HepG2 (cell line): ENCODE data around the gene AP2A2. TPM values are rescaled to one million over a fixed set of nuclear protein-coding genes. Genes with fewer than 3 reads are reported as not detected.

ENCODE experiments used
- AGO2 ChIP-seq: fragments of 200-400 bp; formaldehyde crosslinking; optimal IDR thresholded peaks from 2 replicates; pipeline ENCODE3; 2017; ENCODE audit warnings: mild to moderate bottlenecking, low read depth, low read length, moderate library complexity
- BORCS8-MEF2B ChIP-seq: sonication (generic); formaldehyde crosslinking; IDR thresholded peaks from 2 replicates; pipeline ENCODE4 v1.8.0; 2022; ENCODE audit warnings: mild to moderate bottlenecking, missing genetic modification reagents
- CAMTA2 ChIP-seq: sonication (generic); formaldehyde crosslinking; IDR thresholded peaks from 2 replicates; pipeline ENCODE4 v1.4.0; 2020; ENCODE audit warnings: mild to moderate bottlenecking, missing genetic modification reagents, borderline replicate concordance
- CENPX ChIP-seq: sonication (generic); formaldehyde crosslinking; IDR thresholded peaks from 2 replicates; pipeline ENCODE4 v1.9.0; 2021; ENCODE audit warnings: mild to moderate bottlenecking, missing genetic modification reagents, moderate library complexity
- E2F1 ChIP-seq: sonication (generic); formaldehyde crosslinking; IDR thresholded peaks from 2 replicates; pipeline ENCODE4 v1.5.0; 2020; ENCODE audit warnings: missing genetic modification reagents
- EP300 ChIP-seq, 3 experiments: sonication (generic) in 1 of 3; formaldehyde crosslinking in 1 of 3; IDR thresholded peaks; 2 replicates each; pipeline versions ENCODE4 v1.5.1 to v1.6.1; 2011 to 2020; ENCODE audit warnings: low read depth in 2 of 3, low read length in 2 of 3, borderline replicate concordance in 1 of 3, improper control_type of control experiment in 1 of 3, mild to moderate bottlenecking in 1 of 3, missing genetic modification reagents in 1 of 3, moderate library complexity in 1 of 3
- HNRNPLL ChIP-seq: fragments of 200-400 bp; formaldehyde crosslinking; IDR thresholded peaks from 2 replicates; pipeline ENCODE4 v1.6.1; 2017; ENCODE audit warnings: mild to moderate bottlenecking, low read depth, low read length; ENCODE audit not compliant: poor library complexity, severe bottlenecking
- KDM2A ChIP-seq: sonication (generic); formaldehyde crosslinking; IDR thresholded peaks from 2 replicates; pipeline ENCODE4 v1.4.0; 2020; ENCODE audit warnings: low read depth, missing genetic modification reagents, borderline replicate concordance
- LCORL ChIP-seq, 2 experiments: fragments of 450-650 bp in 1 of 2; sonication (generic) in 1 of 2; formaldehyde crosslinking in 1 of 2; IDR thresholded peaks; 2 replicates each; pipeline versions ENCODE4 v1.5.0 to v1.6.1; 2017 to 2020; ENCODE audit warnings: antibody characterized with exemption in 1 of 2, missing genetic modification reagents in 1 of 2
- MXD4 ChIP-seq: IDR thresholded peaks from 2 replicates; pipeline ENCODE4 v1.6.1; 2016; ENCODE audit warnings: mild to moderate bottlenecking, missing biosample characterization, missing genetic modification reagents
- MXI1 ChIP-seq: IDR thresholded peaks from 3 replicates; pipeline ENCODE4 v1.6.1; 2012; ENCODE audit warnings: low read depth, low read length, inconsistent platforms, borderline replicate concordance
- NR2C2 ChIP-seq: sonication (generic); formaldehyde crosslinking; IDR thresholded peaks from 2 replicates; pipeline ENCODE4 v1.4.0; 2020; ENCODE audit warnings: missing genetic modification reagents, mild to moderate bottlenecking, moderate library complexity, borderline replicate concordance
- POLR2AphosphoS5 ChIP-seq: IDR thresholded peaks from 2 replicates; pipeline ENCODE4 v1.6.1; 2012; ENCODE audit warnings: low read depth, low read length
- SKIL ChIP-seq: sonication (generic); formaldehyde crosslinking; IDR thresholded peaks from 2 replicates; pipeline ENCODE4 v1.8.0; 2022; ENCODE audit warnings: missing genetic modification reagents, mild to moderate bottlenecking, moderate library complexity, borderline replicate concordance
- TAF15 ChIP-seq: fragments of 200-400 bp; formaldehyde crosslinking; IDR thresholded peaks from one replicate; pipeline ENCODE4 v1.6.1; 2018; ENCODE audit warnings: mild to moderate bottlenecking, low read depth, low read length; ENCODE audit not compliant: poor library complexity, severe bottlenecking
- THAP11 ChIP-seq: IDR thresholded peaks from 2 replicates; pipeline ENCODE4 v1.6.1; 2016; ENCODE audit warnings: missing biosample characterization, missing genetic modification reagents
- TOPORS ChIP-seq: sonication (generic); formaldehyde crosslinking; IDR thresholded peaks from 2 replicates; pipeline ENCODE4 v1.8.0; 2023; ENCODE audit warnings: mild to moderate bottlenecking, missing genetic modification reagents
- ZFYVE20 ChIP-seq: sonication (generic); formaldehyde crosslinking; IDR thresholded peaks from 2 replicates; pipeline ENCODE4 v1.8.0; 2023; ENCODE audit warnings: low read depth, mild to moderate bottlenecking, moderate library complexity, missing genetic modification reagents, borderline replicate concordance
- ZIK1 ChIP-seq: sonication (generic); formaldehyde crosslinking; IDR thresholded peaks from 2 replicates; pipeline ENCODE4 v1.5.0; 2020; ENCODE audit warnings: mild to moderate bottlenecking, low read depth, missing genetic modification reagents, borderline replicate concordance
- ZNF263 ChIP-seq: sonication (generic); formaldehyde crosslinking; IDR thresholded peaks from 2 replicates; pipeline ENCODE4 v1.4.0; 2020; ENCODE audit warnings: missing genetic modification reagents
- ZNF276 ChIP-seq: sonication (generic); formaldehyde crosslinking; IDR thresholded peaks from 2 replicates; pipeline ENCODE4 v1.4.0; 2020; ENCODE audit warnings: mild to moderate bottlenecking, low read depth, missing genetic modification reagents
- ZNF430 ChIP-seq: sonication (generic); formaldehyde crosslinking; IDR thresholded peaks from 2 replicates; pipeline ENCODE4 v1.9.0; 2021; ENCODE audit warnings: mild to moderate bottlenecking, missing genetic modification reagents
- ZNF468 ChIP-seq: sonication (generic); formaldehyde crosslinking; IDR thresholded peaks from 2 replicates; pipeline ENCODE4 v1.8.0; 2022; ENCODE audit warnings: mild to moderate bottlenecking, moderate library complexity, missing genetic modification reagents
- ZNF501 ChIP-seq: sonication (generic); formaldehyde crosslinking; IDR thresholded peaks from 2 replicates; pipeline ENCODE4 v1.5.1; 2020; ENCODE audit warnings: mild to moderate bottlenecking, moderate library complexity, missing genetic modification reagents
- ZNF652 ChIP-seq: IDR thresholded peaks from 2 replicates; pipeline ENCODE4 v1.6.1; 2016; ENCODE audit warnings: low read depth, borderline replicate concordance
- polyA plus RNA-seq, 8 experiments: library from polyadenylated mRNA; depleted of rRNA in 3 of 8; stranded (reverse) in 7 of 8; unstranded in 1 of 8; fragments of >200 nt; fragmentation: Illumina TruSeq in 4 of 8; extraction: Trizol in 4 of 8; gene quantifications; 2 replicates each; pipeline versions ENCODE4 v1.2.1 to v1.2.3, GENCODE V29; 2011 to 2016; ENCODE audit warnings: low read depth in 4 of 8, missing spikeins in 1 of 8, mixed read lengths in 1 of 8; ENCODE audit not compliant: insufficient read depth in 1 of 8
- total RNA-seq, 5 experiments: library from RNA; depleted of rRNA; stranded (reverse); fragments of >200 nt; fragmentation: Illumina TruSeq; extraction: Trizol; gene quantifications; 2 replicates each; pipeline ENCODE4 v1.2.3, GENCODE V29; 2016; ENCODE audit warnings: low read depth in 1 of 5

The AP2A2 gene
- total and polyA plus RNA-seq, 2 of the 13 experiments (the other 11 are each of a cell fraction or from before 2014, with no cell fraction given), result 25.7 to 75.7 TPM

- TF ChIP-seq BORCS8-MEF2B (CRISPR knock-in tag) (0 out of 2 replicates have a peak, but pooled peaks have one; percentile 39), SKIL (CRISPR knock-in tag) (peak; percentile 64; the same call in 1 of the 2 replicates), E2F1 (CRISPR knock-in tag) (peak; percentile 66; the same call in 1 of the 2 replicates), ZIK1 (0 out of 2 replicates have a peak, but pooled peaks have one; percentile 7), THAP11 (CRISPR knock-in tag) (peak; percentile 89), NR2C2 (CRISPR knock-in tag) (peak; percentile 39; the same call in 1 of the 2 replicates), CAMTA2 (CRISPR knock-in tag) (no peak), ZNF468 (CRISPR knock-in tag) (no peak), ZNF263 (CRISPR knock-in tag) (no peak), LCORL (IDR thresholded peaks at IDR 0.05) (no peak), LCORL (CRISPR knock-in tag; IDR thresholded peaks at IDR 0.05) (peak; percentile 41; the same call in 1 of the 2 replicates), KDM2A (CRISPR knock-in tag) (peak; percentile 69; the same call in 1 of the 2 replicates), ZNF501 (CRISPR knock-in tag) (peak; percentile 27; the same call in 1 of the 2 replicates), ZNF276 (CRISPR knock-in tag) (0 out of 2 replicates have a peak, but pooled peaks have one; percentile 43), POLR2AphosphoS5 (peak; percentile 64), CENPX (CRISPR knock-in tag) (no peak), ZNF430 (CRISPR knock-in tag) (no peak), EP300 (IDR thresholded peaks at IDR 0.05; ENCODE audit: low read depth in 2 of 2, low read length in 2 of 2) (peak in 1 of 2 experiments; percentile 20; a peak in 1 of 4 replicates), EP300 (CRISPR knock-in tag; IDR thresholded peaks at IDR 0.05; ENCODE audit: borderline replicate concordance) (no peak), MXI1 (peak; percentile 79; the same call in 1 of the 3 replicates), HNRNPLL (no peak), AGO2 (peak; percentile 27), TOPORS (CRISPR knock-in tag) (peak; percentile 56; the same call in 1 of the 2 replicates), TAF15 (no peak), ZNF652 (CRISPR knock-in tag) (no peak), ZFYVE20 (CRISPR knock-in tag) (peak; percentile 53; the same call in 1 of the 2 replicates), MXD4 (CRISPR knock-in tag) (peak; percentile 51; the same call in 1 of the 2 replicates)
Observed at GRCh38 chr11:910589-911030, 15.1 kb upstream of the AP2A2 start, which contains the start of gene CHID1 (continued).
